ENCODE measurements around the gene CCDC181. TPM values are rescaled to one million over a fixed set of nuclear protein-coding genes. Genes with fewer than 3 reads are reported as not detected.

The CCDC181 gene
- total and polyA plus RNA-seq, 5 donors from 2014 or later, result not detected

DNA sequence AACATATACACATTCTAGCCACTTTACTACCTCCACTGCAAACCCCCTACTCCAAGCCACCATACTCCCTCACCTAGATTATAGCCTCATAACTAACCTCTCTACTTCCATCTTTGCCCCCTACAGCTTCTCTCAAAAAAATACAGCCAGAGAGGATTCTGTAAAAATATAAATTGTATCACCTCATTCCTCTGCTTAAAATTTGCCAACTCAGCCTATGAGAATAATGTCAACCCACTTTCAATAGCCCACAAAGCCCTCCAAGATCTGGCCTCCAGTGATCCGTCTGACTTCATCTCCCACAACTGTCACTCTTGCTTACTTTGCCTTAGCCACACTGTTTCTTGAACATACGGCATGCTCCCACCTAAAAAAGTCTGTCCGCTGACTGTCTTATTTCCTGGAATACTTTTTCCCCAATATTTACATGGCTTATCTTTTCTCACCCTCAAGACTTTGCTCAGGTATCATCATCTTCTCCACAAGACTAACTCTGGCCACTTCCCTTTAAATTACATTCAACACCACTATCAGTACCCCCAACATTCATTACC is 81.2 kb downstream of the CCDC181 start:
- no peaks in the 10 kb centered on the region for H3K4me1 ChIP-seq (ENCODE audit: control insufficient read depth, insufficient read depth, low read length, poor library complexity, severe bottlenecking)
- Mint-ChIP-seq H3K4me1 (peaks cover 0 to 4% (median 0%) of the 10 kb centered on the region in 4 donors), H3K27me3 (no peaks in the 10 kb centered on the region), H3K36me3 (peaks cover 6% of the 10 kb centered on the region), H3K4me3 (no peak overlapping the region), H3K27ac (no peak overlapping the region), H3K9me3 (peaks cover 0 to 2% (median 0%) of the 10 kb centered on the region in 7 donors)
- ATAC-seq (ENCODE audit: low read depth in 2 of 2) (no peak), DNase-seq (no peak)
- no peak overlapping the region for H3K4me3 ChIP-seq (ENCODE audit: low read depth, low read length)
- no peaks in the 10 kb centered on the region for H3K36me3 ChIP-seq (ENCODE audit: control insufficient read depth, insufficient read depth, low read length)
- H3K9me3 ChIP-seq (ENCODE audit: control insufficient read depth in 2 of 2, low read length in 2 of 2), result no peaks in the 10 kb centered on the region
- no peaks in the 10 kb centered on the region for H3K27me3 ChIP-seq (ENCODE audit: control insufficient read depth, insufficient read depth, low read length)
- H3K27ac ChIP-seq (ENCODE audit: insufficient read depth, low read length, poor library complexity, severe bottlenecking), result no peak overlapping the region

GRCh38 chr1:169345511-169345910 is 81.8 kb downstream of the CCDC181 start:
- no peak overlapping the region for H3K27ac ChIP-seq (ENCODE audit: insufficient read depth, low read length, poor library complexity, severe bottlenecking)
- H3K4me3 ChIP-seq (ENCODE audit: low read depth, low read length), result no peak overlapping the region
- Mint-ChIP-seq H3K27me3 (no peaks in the 10 kb centered on the region), H3K27ac (no peak overlapping the region), H3K36me3 (peaks cover 10% of the 10 kb centered on the region), H3K4me1 (peaks cover 0 to 4% (median under 1%) of the 10 kb centered on the region in 4 donors), H3K4me3 (no peak overlapping the region), H3K9me3 (peaks cover 0 to 2% (median 0%) of the 10 kb centered on the region in 7 donors)
- ATAC-seq (ENCODE audit: low read depth in 2 of 2) (no peak), DNase-seq (no peak)
- no peaks in the 10 kb centered on the region for H3K36me3 ChIP-seq (ENCODE audit: control insufficient read depth, insufficient read depth, low read length)
- no peaks in the 10 kb centered on the region for H3K27me3 ChIP-seq (ENCODE audit: control insufficient read depth, insufficient read depth, low read length)
- no peaks in the 10 kb centered on the region for H3K4me1 ChIP-seq (ENCODE audit: control insufficient read depth, insufficient read depth, low read length, poor library complexity, severe bottlenecking)
- H3K9me3 ChIP-seq (ENCODE audit: control insufficient read depth in 2 of 2, low read length in 2 of 2), result no peaks in the 10 kb centered on the region

Other genes starting within 250 kb of the CCDC181 start
- 8.3 TPM for gene NME7, start 59.7 kb downstream of the CCDC181 start, total RNA-seq
- 10 to 100 TPM; 13.0 to 40.2 (median 19.9) TPM for gene NME7, start 59.7 kb downstream of the CCDC181 start, polyA plus RNA-seq
- gene BLZF1, start 59.3 kb downstream of the CCDC181 start, total RNA-seq, result 22.9 TPM
- gene BLZF1, start 59.3 kb downstream of the CCDC181 start, polyA plus RNA-seq, result 10 to 100 TPM; 15.1 to 24.4 (median 16.5) TPM
- 4.3 TPM for gene SLC19A2, start 58.5 kb upstream of the CCDC181 start, total RNA-seq
- 1 to 10 TPM in 1 of 4 donors, under 1 TPM in 3; 0.48 to 1.2 (median 0.72) TPM for gene SLC19A2, start 58.5 kb upstream of the CCDC181 start, polyA plus RNA-seq
- 80.6 TPM for gene F5, start 159.0 kb upstream of the CCDC181 start, total RNA-seq
- 10 to 100 TPM; 10.1 to 29.4 (median 17.5) TPM for gene F5, start 159.0 kb upstream of the CCDC181 start, polyA plus RNA-seq
- gene SELP, start 202.7 kb upstream of the CCDC181 start, total RNA-seq, result 12.1 TPM
- 10 to 100 TPM; 15.2 to 25.2 (median 22.5) TPM for gene SELP, start 202.7 kb upstream of the CCDC181 start, polyA plus RNA-seq

Measured in CD4-positive, CD25-positive, alpha-beta regulatory T cell (primary cell).